K562 (cell line): ENCODE results near the gene MIDN. TPM values are rescaled to one million over a fixed set of nuclear protein-coding genes. Genes with fewer than 3 reads are reported as not detected.

Experiments
- CBX1 ChIP-seq: sonication (generic); IDR thresholded peaks from 2 replicates; pipeline ENCODE4 v1.6.1; 2016; ENCODE audit warnings: antibody characterized with exemption, low read depth, mild to moderate bottlenecking
- CEBPB ChIP-seq: fragments of 450-650 bp; IDR thresholded peaks from 2 replicates; pipeline ENCODE4 v1.6.1; 2016; ENCODE audit warnings: missing genetic modification characterization, missing compliant biosample characterization
- CHCHD3 ChIP-seq: fragments of 250-450 bp; sonication (Bioruptor Pico); IDR thresholded peaks from 2 replicates; pipeline ENCODE4 v2.1.2; 2022; ENCODE audit warnings: mild to moderate bottlenecking
- CHD2 ChIP-seq: IDR thresholded peaks from 2 replicates; pipeline ENCODE4 v1.6.1; 2011; ENCODE audit warnings: low read depth, low read length
- E2F5 ChIP-seq: sonication (generic); formaldehyde crosslinking; IDR thresholded peaks from 2 replicates; pipeline ENCODE4 v1.8.0; 2022; ENCODE audit warnings: mild to moderate bottlenecking, missing genetic modification reagents
- ELF1 ChIP-seq: fragments of 200-800 bp; sonication (Bioruptor generic); IDR thresholded peaks from 2 replicates; pipeline ENCODE4 v1.6.1; 2016; ENCODE audit warnings: missing genetic modification characterization, missing compliant biosample characterization
- ESRRA ChIP-seq: fragments of 450-650 bp; IDR thresholded peaks from 2 replicates; pipeline ENCODE4 v1.6.1; 2014; ENCODE audit warnings: low read depth, mild to moderate bottlenecking, moderate library complexity, borderline replicate concordance
- ETV1 ChIP-seq: fragments of 450-650 bp; conservative IDR thresholded peaks from 2 replicates; pipeline ENCODE4 v1.6.1; 2016; ENCODE audit warnings: missing genetic modification characterization, control low read depth, low read depth, missing compliant biosample characterization
- KLF1 ChIP-seq: fragments of 450-650 bp; IDR thresholded peaks from 2 replicates; pipeline ENCODE4 v1.6.1; 2016; ENCODE audit warnings: missing genetic modification characterization, missing compliant biosample characterization
- MCM2 ChIP-seq: fragments of 450-650 bp; IDR thresholded peaks from 2 replicates; pipeline ENCODE4 v1.6.1; 2017; ENCODE audit warnings: low read depth, mild to moderate bottlenecking
- MIER1 ChIP-seq: fragments of 450-650 bp; IDR thresholded peaks from 2 replicates; pipeline ENCODE4 v1.6.1; 2016; ENCODE audit warnings: antibody characterized with exemption, mild to moderate bottlenecking, low read depth
- NFXL1 ChIP-seq: fragments of 450-650 bp; formaldehyde crosslinking; IDR thresholded peaks from 2 replicates; pipeline ENCODE4 v1.4.0; 2021; ENCODE audit warnings: mild to moderate bottlenecking
- PHF8 ChIP-seq: fragments of 200-600 bp; sonication (generic); IDR thresholded peaks from 2 replicates; pipeline ENCODE4 v1.6.1; 2012; ENCODE audit warnings: mixed run types, mild to moderate bottlenecking, inconsistent platforms, low read length, moderate library complexity, borderline replicate concordance
- PHTF2 ChIP-seq: fragments of 250-450 bp; sonication (Bioruptor Pico); IDR thresholded peaks from 2 replicates; pipeline ENCODE4 v1.5.0; 2021; ENCODE audit warnings: mild to moderate bottlenecking
- RHOXF2B ChIP-seq: fragments of 250-450 bp; sonication (Bioruptor Pico); conservative IDR thresholded peaks from 2 replicates; pipeline ENCODE4 v1.5.1; 2021
- SAFB ChIP-seq: fragments of 200-400 bp; formaldehyde crosslinking; IDR thresholded peaks from 2 replicates; pipeline ENCODE4 v1.6.1; 2017; ENCODE audit warnings: low read depth, low read length, borderline replicate concordance
- ZNF174 ChIP-seq: fragments of 250-450 bp; sonication (Bioruptor Pico); IDR thresholded peaks from 2 replicates; pipeline ENCODE4 v1.4.0; 2020; ENCODE audit warnings: mild to moderate bottlenecking
- ZNF707 ChIP-seq: fragments of 250-450 bp; sonication (Bioruptor Pico); conservative IDR thresholded peaks from 2 replicates; pipeline ENCODE4 v1.8.0; 2022; ENCODE audit warnings: inconsistent platforms, mild to moderate bottlenecking, moderate library complexity
- ZNF717 ChIP-seq: fragments of 250-450 bp; sonication (Bioruptor Pico); IDR thresholded peaks from 2 replicates; pipeline ENCODE4 v1.5.0; 2021
- polyA plus RNA-seq, 8 experiments: library from polyadenylated mRNA; depleted of rRNA in 4 of 8; stranded (reverse) in 5 of 8; unstranded in 3 of 8; fragments of >200 nt; fragmentation: Nextera tagmentation in 2 of 8; fragmentation: Illumina TruSeq in 1 of 8; extraction: Ambion mirVana in 2 of 8; extraction: Trizol in 1 of 8; gene quantifications; 2 replicates each; pipeline versions ENCODE4 v1.2.1 to v1.2.3, GENCODE V29; 2011 to 2014; ENCODE audit warnings: inconsistent platforms in 1 of 8, missing spikeins in 1 of 8
- total RNA-seq, 7 experiments: library from RNA; depleted of rRNA in 6 of 7; stranded (reverse); fragments of >200 nt in 6 of 7; fragmentation: Illumina TruSeq in 2 of 7; extraction: Trizol in 2 of 7; gene quantifications; 2 replicates each; pipeline versions ENCODE4 v1.2.1 to v1.2.3, GENCODE V29; 2011 to 2021; ENCODE audit warnings: low replicate concordance in 1 of 7
- TF ChIP-seq, protein P1 (sequence below): fragments of 450-650 bp; IDR thresholded peaks from 2 replicates; pipeline ENCODE4 v1.6.1; 2014; ENCODE audit warnings: low read depth, mild to moderate bottlenecking, moderate library complexity, borderline replicate concordance
- TF ChIP-seq, protein P2 (sequence below): sonication (generic); formaldehyde crosslinking; IDR thresholded peaks from 2 replicates; pipeline ENCODE4 v1.8.1; 2022; ENCODE audit warnings: missing genetic modification reagents
- TF ChIP-seq, protein P3 (sequence below): sonication (generic); formaldehyde crosslinking; IDR thresholded peaks from 2 replicates; pipeline ENCODE4 v1.8.1; 2023; ENCODE audit warnings: missing genetic modification reagents, mild to moderate bottlenecking, borderline replicate concordance

MIDN gene
- total and polyA plus RNA-seq, 9 of the 15 experiments (the other 6 are each of a cell fraction or from before 2014, with no cell fraction given), result 0.17 to 120 (median 10.1) TPM

DNA sequence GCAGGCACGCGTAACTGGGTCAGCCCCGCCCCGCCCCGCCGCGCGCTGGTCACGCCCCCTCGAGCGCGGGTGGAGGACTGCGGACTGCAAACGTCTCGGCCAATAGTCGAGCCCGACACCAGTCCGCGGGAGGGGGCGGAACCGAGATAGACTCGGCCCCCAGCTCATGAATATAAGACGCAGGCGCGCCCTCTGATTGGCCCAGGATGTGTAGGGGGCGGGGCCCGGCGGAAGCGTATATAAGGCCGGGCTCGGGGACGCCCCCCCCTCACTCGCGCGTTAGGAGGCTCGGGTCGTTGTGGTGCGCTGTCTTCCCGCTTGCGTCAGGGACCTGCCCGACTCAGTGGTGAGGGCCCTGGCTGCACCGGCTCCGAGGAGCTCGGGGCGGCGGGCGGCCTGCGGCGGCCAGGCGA is 20.7 kb downstream of the MIDN start, which contains the start of gene CIRBP (continued):
- TF ChIP-seq ZNF174 (CRISPR knock-in tag) (no peak), CEBPB (tag) (no peak), CHCHD3 (0 out of 2 replicates have a peak, but pooled peaks have one; percentile 15), MCM2 (no peak), ZNF717 (CRISPR knock-in tag) (no peak), RHOXF2B (CRISPR knock-in tag) (no peak), SAFB (no peak), KLF1 (tag) (0 out of 2 replicates have a peak, but pooled peaks have one; percentile 39), ELF1 (tag) (no peak), ZNF707 (CRISPR knock-in tag) (no peak; the same call in 1 of the 2 replicates), NFXL1 (no peak), PHF8 (peak; percentile 73; the same call in 1 of the 2 replicates), CHD2 (peak; percentile 5; the same call in 1 of the 2 replicates), ETV1 (no peak), CBX1 (peak; percentile 91; the same call in 1 of the 2 replicates), PHTF2 (no peak), E2F5 (CRISPR knock-in tag) (no peak), ESRRA (peak; percentile 28; the same call in 1 of the 2 replicates), MIER1 (no peak)
- TF ChIP-seq, protein P1, sequence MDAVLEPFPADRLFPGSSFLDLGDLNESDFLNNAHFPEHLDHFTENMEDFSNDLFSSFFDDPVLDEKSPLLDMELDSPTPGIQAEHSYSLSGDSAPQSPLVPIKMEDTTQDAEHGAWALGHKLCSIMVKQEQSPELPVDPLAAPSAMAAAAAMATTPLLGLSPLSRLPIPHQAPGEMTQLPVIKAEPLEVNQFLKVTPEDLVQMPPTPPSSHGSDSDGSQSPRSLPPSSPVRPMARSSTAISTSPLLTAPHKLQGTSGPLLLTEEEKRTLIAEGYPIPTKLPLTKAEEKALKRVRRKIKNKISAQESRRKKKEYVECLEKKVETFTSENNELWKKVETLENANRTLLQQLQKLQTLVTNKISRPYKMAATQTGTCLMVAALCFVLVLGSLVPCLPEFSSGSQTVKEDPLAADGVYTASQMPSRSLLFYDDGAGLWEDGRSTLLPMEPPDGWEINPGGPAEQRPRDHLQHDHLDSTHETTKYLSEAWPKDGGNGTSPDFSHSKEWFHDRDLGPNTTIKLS, result no peak
- TF ChIP-seq, protein P2, sequence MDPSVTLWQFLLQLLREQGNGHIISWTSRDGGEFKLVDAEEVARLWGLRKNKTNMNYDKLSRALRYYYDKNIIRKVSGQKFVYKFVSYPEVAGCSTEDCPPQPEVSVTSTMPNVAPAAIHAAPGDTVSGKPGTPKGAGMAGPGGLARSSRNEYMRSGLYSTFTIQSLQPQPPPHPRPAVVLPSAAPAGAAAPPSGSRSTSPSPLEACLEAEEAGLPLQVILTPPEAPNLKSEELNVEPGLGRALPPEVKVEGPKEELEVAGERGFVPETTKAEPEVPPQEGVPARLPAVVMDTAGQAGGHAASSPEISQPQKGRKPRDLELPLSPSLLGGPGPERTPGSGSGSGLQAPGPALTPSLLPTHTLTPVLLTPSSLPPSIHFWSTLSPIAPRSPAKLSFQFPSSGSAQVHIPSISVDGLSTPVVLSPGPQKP (CRISPR knock-in tag), result no peak
- TF ChIP-seq, protein P3, sequence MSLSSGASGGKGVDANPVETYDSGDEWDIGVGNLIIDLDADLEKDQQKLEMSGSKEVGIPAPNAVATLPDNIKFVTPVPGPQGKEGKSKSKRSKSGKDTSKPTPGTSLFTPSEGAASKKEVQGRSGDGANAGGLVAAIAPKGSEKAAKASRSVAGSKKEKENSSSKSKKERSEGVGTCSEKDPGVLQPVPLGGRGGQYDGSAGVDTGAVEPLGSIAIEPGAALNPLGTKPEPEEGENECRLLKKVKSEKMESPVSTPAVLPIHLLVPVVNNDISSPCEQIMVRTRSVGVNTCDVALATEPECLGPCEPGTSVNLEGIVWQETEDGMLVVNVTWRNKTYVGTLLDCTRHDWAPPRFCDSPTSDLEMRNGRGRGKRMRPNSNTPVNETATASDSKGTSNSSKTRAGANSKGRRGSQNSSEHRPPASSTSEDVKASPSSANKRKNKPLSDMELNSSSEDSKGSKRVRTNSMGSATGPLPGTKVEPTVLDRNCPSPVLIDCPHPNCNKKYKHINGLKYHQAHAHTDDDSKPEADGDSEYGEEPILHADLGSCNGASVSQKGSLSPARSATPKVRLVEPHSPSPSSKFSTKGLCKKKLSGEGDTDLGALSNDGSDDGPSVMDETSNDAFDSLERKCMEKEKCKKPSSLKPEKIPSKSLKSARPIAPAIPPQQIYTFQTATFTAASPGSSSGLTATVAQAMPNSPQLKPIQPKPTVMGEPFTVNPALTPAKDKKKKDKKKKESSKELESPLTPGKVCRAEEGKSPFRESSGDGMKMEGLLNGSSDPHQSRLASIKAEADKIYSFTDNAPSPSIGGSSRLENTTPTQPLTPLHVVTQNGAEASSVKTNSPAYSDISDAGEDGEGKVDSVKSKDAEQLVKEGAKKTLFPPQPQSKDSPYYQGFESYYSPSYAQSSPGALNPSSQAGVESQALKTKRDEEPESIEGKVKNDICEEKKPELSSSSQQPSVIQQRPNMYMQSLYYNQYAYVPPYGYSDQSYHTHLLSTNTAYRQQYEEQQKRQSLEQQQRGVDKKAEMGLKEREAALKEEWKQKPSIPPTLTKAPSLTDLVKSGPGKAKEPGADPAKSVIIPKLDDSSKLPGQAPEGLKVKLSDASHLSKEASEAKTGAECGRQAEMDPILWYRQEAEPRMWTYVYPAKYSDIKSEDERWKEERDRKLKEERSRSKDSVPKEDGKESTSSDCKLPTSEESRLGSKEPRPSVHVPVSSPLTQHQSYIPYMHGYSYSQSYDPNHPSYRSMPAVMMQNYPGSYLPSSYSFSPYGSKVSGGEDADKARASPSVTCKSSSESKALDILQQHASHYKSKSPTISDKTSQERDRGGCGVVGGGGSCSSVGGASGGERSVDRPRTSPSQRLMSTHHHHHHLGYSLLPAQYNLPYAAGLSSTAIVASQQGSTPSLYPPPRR (CRISPR knock-in tag), result no peak
